ENCODE results near the gene OR5K1.

OR5K1 gene

DNA sequence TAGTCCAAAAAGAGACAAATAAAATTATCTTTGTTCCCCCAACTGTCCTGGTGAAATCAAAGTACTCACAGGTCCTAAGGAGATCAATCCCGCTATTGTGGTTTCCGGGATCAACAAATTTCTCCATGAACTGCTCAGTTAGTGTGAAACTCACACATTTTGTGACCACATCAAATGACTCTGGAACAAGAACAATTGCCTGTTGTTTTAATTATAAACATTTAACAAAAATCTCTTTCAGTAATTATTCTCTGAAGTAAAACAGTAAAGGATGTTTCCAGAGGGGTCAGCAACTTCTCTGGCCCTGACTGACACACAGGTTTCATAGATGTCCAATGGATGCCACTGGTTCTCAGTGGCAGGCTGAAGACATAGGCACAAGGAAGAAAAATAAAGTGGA lies 55.8 kb downstream of the OR5K1 start:
- DNase-seq, result no peak

- no peak for DNase-seq
Measured at GRCh38 chr3:98519351-98519750, 56.4 kb downstream of the OR5K1 start.

GRCh38 chr3:98521897-98522543 lies 59.0 kb downstream of the OR5K1 start:
- peak; percentile 7 to 30 (median 13) for DNase-seq
